Endothelial cell (in vitro differentiated cells): Measurements from ENCODE around the gene GORASP1. TPM values are rescaled to one million over a fixed set of nuclear protein-coding genes. Genes with fewer than 3 reads are reported as not detected.

Experiments
- DNase-seq: peaks from one replicate; pipeline ENCODE4 v3.0.0; 2021; ENCODE audit warnings: low spot score
- H3K27ac Mint-ChIP-seq: one replicate; pipeline ENCODE4 v1.8.0; 2021; ENCODE audit warnings: mixed read lengths, inconsistent platforms; ENCODE audit not compliant: unreplicated experiment
- H3K27me3 Mint-ChIP-seq: one replicate; pipeline ENCODE4 v1.8.0; 2021; ENCODE audit warnings: mild to moderate bottlenecking, moderate library complexity, mixed read lengths, inconsistent platforms; ENCODE audit not compliant: unreplicated experiment
- H3K36me3 Mint-ChIP-seq: one replicate; pipeline ENCODE4 v1.8.0; 2021; ENCODE audit warnings: mild to moderate bottlenecking, low read depth, mixed read lengths, inconsistent platforms; ENCODE audit not compliant: unreplicated experiment
- H3K4me1 Mint-ChIP-seq: one replicate; pipeline ENCODE4 v1.8.0; 2021; ENCODE audit warnings: mild to moderate bottlenecking, mixed read lengths, inconsistent platforms; ENCODE audit not compliant: unreplicated experiment
- H3K4me3 Mint-ChIP-seq: one replicate; pipeline ENCODE4 v1.8.0; 2021; ENCODE audit warnings: mild to moderate bottlenecking, mixed read lengths, inconsistent platforms; ENCODE audit not compliant: unreplicated experiment
- H3K9me3 Mint-ChIP-seq: one replicate; pipeline ENCODE4 v1.8.0; 2021; ENCODE audit warnings: mixed read lengths, inconsistent platforms; ENCODE audit not compliant: unreplicated experiment
- CTCF ChIP-seq: fragments of 200-600 bp; sonication (generic); IDR thresholded peaks from one replicate; pipeline ENCODE4 v1.5.0; 2021; ENCODE audit warnings: antibody characterized with exemption; ENCODE audit not compliant: unreplicated experiment
- total RNA-seq: library from RNA; stranded (reverse); fragmentation: NEBNext Ultra II Directional; extraction: Animal tissue kit (Norgen Biotek cat#: 25700); gene quantifications from one replicate; pipeline ENCODE4 v1.2.1, GENCODE V29; 2021; ENCODE audit not compliant: unreplicated experiment

Gene GORASP1
- total RNA-seq, 1 donor from 2014 or later = 130 TPM

- TF ChIP-seq CTCF = no peak
- peaks cover 19% of the 10 kb centered on the region for H3K27me3 Mint-ChIP-seq
- no peak overlapping the region for H3K4me3 Mint-ChIP-seq
- no peaks in the 10 kb centered on the region for H3K9me3 Mint-ChIP-seq
- peaks cover 46% of the 10 kb centered on the region for H3K4me1 Mint-ChIP-seq
- no peak overlapping the region for H3K27ac Mint-ChIP-seq
- H3K36me3 Mint-ChIP-seq = peaks cover 51% of the 10 kb centered on the region
- DNase-seq = no peak
Observed at GRCh38 chr3:39134305-39134704, 26.9 kb upstream of the GORASP1 start.

DNA sequence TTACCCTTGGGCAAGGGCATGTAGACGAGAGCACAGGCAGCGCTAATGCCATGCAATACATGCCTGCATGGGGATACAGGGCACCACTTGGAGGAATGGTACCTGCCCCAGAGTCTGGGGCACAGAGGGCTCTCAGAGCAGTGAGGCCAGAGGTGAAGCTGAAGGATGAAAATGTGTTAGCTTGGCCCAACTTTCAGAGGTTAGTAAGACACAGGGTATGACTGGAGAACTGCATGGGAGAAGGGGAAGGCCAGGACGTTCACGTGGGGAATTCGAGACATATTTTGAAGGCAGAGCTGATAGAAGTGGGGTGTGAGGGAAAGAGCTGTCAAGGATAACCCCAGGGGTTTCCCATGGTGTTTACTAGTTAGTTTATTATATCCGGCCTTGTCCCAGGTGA is 26.4 kb upstream of the GORASP1 start:
- peak overlapping the region; percentile 81 for H3K4me3 Mint-ChIP-seq
- peaks cover 52% of the 10 kb centered on the region for H3K36me3 Mint-ChIP-seq
- H3K27ac Mint-ChIP-seq = no peak overlapping the region
- no peaks in the 10 kb centered on the region for H3K9me3 Mint-ChIP-seq
- TF ChIP-seq CTCF = no peak
- peaks cover 17% of the 10 kb centered on the region for H3K27me3 Mint-ChIP-seq
- H3K4me1 Mint-ChIP-seq = peaks cover 45% of the 10 kb centered on the region
- no peak for DNase-seq

DNA sequence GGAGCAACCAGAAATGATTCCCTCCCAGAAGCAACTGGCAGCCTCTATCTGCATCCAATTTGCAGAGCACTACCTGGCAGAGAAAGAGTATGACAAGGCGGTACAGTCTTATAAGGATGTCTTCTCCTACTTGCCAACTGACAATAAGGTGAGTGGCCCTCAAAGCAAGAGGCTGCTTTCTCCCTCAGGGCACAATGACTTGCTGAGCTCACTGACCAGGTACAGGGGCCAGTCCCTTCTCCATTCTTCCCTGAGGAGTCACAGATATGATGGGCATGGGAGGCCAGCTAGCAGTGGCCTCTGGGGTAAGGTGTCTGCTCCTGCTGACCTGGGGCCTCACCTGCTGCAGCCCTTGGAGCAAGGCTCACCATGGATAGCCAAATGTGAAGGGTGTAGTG is 25.7 kb upstream of the GORASP1 start:
- peaks cover 43% of the 10 kb centered on the region for H3K4me1 Mint-ChIP-seq
- H3K27ac Mint-ChIP-seq = peak overlapping the region; percentile 57
- H3K9me3 Mint-ChIP-seq = no peaks in the 10 kb centered on the region
- no peak for TF ChIP-seq CTCF
- H3K4me3 Mint-ChIP-seq = peak overlapping the region; percentile 48
- DNase-seq = no peak
- H3K27me3 Mint-ChIP-seq = peaks cover 16% of the 10 kb centered on the region
- peaks cover 52% of the 10 kb centered on the region for H3K36me3 Mint-ChIP-seq

GRCh38 chr3:39132096-39133092 is 25.0 kb upstream of the GORASP1 start:
- Mint-ChIP-seq H3K4me1 (peaks cover 43% of the 10 kb centered on the region), H3K9me3 (no peaks in the 10 kb centered on the region), H3K4me3 (peak overlapping the region; percentile 47), H3K36me3 (peaks cover 47% of the 10 kb centered on the region), H3K27ac (no peak overlapping the region), H3K27me3 (peaks cover 15% of the 10 kb centered on the region)
- DNase-seq = no peak
- no peak for TF ChIP-seq CTCF

DNA sequence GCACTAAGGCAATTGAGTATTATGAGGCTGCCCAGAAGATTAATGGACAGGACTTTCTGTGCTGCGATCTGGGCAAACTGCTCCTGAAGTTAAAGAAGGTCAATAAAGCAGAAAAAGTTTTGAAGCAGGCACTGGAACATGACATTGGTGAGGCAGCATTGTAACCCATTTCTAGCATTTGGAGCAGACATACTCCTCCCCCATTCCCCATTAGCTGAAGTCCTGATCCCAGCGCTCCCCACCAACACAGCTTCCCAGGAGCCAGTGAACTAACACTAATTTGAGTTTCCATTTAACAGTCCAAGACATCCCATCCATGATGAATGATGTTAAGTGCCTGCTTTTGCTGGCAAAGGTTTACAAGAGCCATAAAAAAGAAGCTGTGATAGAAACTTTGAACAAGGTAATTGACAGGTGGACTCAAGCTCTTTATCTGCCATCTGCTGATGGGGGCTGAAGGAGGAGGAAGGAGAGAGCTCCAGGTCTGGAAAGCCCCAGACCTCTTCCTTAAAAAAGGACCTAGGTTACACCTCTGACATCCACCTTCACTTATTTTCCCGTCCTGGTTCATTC is 23.4 kb upstream of the GORASP1 start:
- H3K4me3 Mint-ChIP-seq = no peak overlapping the region
- H3K27me3 Mint-ChIP-seq = peaks cover 19% of the 10 kb centered on the region
- H3K27ac Mint-ChIP-seq = no peak overlapping the region
- H3K9me3 Mint-ChIP-seq = no peaks in the 10 kb centered on the region
- peaks cover 39% of the 10 kb centered on the region for H3K4me1 Mint-ChIP-seq
- DNase-seq = no peak
- H3K36me3 Mint-ChIP-seq = peaks cover 49% of the 10 kb centered on the region
- no peak for TF ChIP-seq CTCF
